IPS-15b (cell line): ENCODE measurements around the gene PRSS2.
"Not testable (repeated sequence)": the region's sequence is repeated elsewhere in the genome, so short reads cannot be mapped to it uniquely, and the experiment has no call there.

Source experiments
- H3K27me3 ChIP-seq: one replicate; pipeline ENCODE4 v1.6.1; 2013; ENCODE audit warnings: low read length; ENCODE audit not compliant: control insufficient read depth, insufficient read depth
- H3K36me3 ChIP-seq: one replicate; pipeline ENCODE4 v1.6.1; 2013; ENCODE audit warnings: low read length; ENCODE audit not compliant: control insufficient read depth, insufficient read depth
- H3K4me1 ChIP-seq: one replicate; pipeline ENCODE4 v1.6.1; 2013; ENCODE audit warnings: mild to moderate bottlenecking, low read length; ENCODE audit not compliant: control insufficient read depth, insufficient read depth
- H3K4me3 ChIP-seq: one replicate; pipeline ENCODE4 v1.5.1; 2013; ENCODE audit warnings: low read depth, low read length
- H3K9ac ChIP-seq: one replicate; pipeline ENCODE4 v1.6.1; 2013; ENCODE audit warnings: low read depth, mild to moderate bottlenecking, low read length
- H3K9me3 ChIP-seq: one replicate; pipeline ENCODE4 v1.6.1; 2013; ENCODE audit warnings: mild to moderate bottlenecking, low read length; ENCODE audit not compliant: control insufficient read depth, insufficient read depth

PRSS2 gene

DNA sequence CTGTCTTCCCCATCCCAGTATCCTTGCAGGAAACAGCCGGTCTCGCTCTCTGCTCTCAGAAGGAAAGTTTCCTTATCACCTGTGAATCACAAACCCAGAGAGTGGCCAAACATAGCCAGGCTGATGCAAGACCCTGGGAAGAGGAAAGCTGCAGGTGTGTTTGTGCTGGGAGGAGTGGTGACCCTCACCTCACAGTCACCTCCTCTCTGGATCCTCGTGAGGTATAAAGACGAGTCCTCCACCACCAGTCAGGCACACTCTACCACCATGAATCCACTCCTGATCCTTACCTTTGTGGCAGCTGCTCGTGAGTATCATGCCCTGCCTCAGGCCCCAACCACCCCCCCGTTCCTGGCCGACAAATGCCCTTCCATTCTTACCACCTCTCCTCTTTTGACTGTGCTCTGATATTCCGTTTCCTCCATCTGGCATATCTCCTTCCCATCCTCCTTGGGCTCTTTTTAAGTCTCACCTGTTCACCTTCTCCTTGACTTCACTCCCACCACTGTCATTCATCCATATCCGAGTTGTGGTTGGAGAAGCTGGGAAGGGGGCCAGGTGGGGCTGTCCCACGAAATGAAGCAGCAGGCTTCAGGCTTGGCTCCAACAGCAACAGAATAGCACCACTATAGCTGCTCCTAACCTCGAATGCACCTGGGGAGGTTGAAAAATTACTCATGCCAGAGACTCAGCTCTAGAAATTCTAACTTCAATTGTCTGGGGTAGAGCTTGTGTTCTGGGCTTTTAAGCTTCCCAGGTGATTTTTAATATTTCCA lies 21.4 kb upstream of the PRSS2 start, which contains the start of gene PRSS1:
Gene PRSS1, plus strand, starts transcription at position 255 of the 776 bp plus-strand sequence. Its CDS starts 13 bp downstream, at position 268.
- Histone ChIP-seq H3K36me3 (no peaks in the 10 kb centered on the region), H3K27me3 (no peaks in the 10 kb centered on the region), H3K4me3 (no peak within 1 kb of the TSS), H3K4me1 (no peaks in the 10 kb centered on the region), H3K9ac (no peak within 1 kb of the TSS), H3K9me3 (no peaks in the 10 kb centered on the region)

GRCh38 chr7:142750321-142750938 lies 20.3 kb upstream of the PRSS2 start:
- H3K36me3 ChIP-seq, result no peaks in the 10 kb centered on the region
- H3K9ac ChIP-seq, result no peak overlapping the region
- H3K9me3 ChIP-seq, result no peaks in the 10 kb centered on the region
- no peak overlapping the region for H3K4me3 ChIP-seq
- H3K27me3 ChIP-seq, result no peaks in the 10 kb centered on the region
- H3K4me1 ChIP-seq, result no peaks in the 10 kb centered on the region

DNA sequence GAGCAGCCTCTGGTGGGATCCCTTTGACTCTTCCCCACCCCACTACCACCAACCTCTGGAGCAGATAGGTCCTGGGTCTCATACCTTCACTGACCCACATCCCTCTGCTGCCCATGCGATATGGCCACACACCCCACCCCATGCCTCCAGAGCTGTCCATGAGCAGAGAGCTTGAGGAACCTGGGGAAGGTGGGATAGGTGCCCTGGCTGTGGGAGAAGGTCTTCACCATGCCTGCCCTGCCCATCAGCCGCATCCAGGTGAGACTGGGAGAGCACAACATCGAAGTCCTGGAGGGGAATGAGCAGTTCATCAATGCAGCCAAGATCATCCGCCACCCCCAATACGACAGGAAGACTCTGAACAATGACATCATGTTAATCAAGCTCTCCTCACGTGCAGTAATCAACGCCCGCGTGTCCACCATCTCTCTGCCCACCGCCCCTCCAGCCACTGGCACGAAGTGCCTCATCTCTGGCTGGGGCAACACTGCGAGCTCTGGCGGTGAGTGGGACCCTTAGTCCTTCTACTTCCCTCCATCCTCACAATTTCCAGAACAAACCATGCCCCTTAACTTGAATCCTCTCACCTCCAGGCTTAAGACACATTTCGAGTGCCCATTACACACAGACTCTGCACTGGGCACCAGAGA lies 19.1 kb upstream of the PRSS2 start:
- not testable (repeated sequence) for H3K4me3 ChIP-seq, H3K4me1 ChIP-seq, H3K36me3 ChIP-seq, H3K27me3 ChIP-seq, H3K9me3 ChIP-seq, H3K9ac ChIP-seq

DNA sequence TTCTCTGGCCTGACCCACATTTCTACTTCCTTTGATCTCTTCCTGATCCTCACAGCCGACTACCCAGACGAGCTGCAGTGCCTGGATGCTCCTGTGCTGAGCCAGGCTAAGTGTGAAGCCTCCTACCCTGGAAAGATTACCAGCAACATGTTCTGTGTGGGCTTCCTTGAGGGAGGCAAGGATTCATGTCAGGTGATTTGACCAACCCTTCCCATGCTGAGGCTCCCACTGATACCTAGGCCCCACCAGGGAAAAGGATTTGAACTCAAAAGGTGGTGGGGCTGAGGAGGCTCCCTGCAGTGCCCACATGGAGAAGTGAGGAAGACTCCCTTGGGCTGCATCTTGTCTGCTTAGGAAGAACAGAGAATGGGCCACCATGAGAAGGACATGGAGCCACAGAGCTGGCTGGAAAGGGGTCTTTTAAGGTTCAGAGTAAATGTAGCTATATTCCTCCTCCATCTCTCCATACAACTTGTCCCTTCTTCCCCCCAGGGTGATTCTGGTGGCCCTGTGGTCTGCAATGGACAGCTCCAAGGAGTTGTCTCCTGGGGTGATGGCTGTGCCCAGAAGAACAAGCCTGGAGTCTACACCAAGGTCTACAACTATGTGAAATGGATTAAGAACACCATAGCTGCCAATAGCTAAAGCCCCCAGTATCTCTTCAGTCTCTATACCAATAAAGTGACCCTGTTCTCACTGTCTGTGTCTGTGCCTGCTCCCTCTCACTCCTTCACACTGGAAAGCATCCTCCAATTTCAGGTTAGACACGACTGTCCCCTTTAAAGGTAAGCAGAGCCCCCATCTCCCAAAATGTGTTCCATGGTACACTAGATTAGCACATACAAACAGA lies 18.2 kb upstream of the PRSS2 start:
- Histone ChIP-seq H3K27me3 (no peaks in the 10 kb centered on the region), H3K4me1 (no peaks in the 10 kb centered on the region), H3K4me3 (no peak overlapping the region), H3K9me3 (no peaks in the 10 kb centered on the region), H3K9ac (no peak overlapping the region), H3K36me3 (no peaks in the 10 kb centered on the region)

DNA sequence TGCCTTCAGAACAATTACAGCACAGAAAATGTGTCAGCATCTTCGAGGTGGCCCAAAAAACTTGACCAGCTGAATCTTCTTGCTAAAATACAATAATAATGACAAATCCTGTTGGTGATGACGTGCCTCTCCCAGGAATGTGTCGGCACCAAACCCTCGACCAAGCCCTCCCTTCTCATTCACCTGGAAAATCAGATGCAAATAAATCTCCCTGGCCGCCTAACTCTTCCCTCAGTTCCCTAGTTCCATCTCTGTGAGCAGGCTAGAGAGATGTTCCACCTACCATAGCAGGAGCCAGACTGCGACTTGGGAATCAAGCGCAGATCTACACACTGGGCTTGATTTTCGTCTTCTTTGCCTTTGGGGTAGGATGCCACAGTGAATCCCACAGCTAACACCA lies 17.4 kb upstream of the PRSS2 start:
- Histone ChIP-seq H3K4me1 (no peaks in the 10 kb centered on the region), H3K9ac (no peak overlapping the region), H3K4me3 (no peak overlapping the region), H3K27me3 (no peaks in the 10 kb centered on the region), H3K36me3 (no peaks in the 10 kb centered on the region), H3K9me3 (no peaks in the 10 kb centered on the region)

- H3K27me3 ChIP-seq, H3K4me1 ChIP-seq: not testable (repeated sequence)
Observed at GRCh38 chr7:142753925-142754491, 16.8 kb upstream of the PRSS2 start.

DNA sequence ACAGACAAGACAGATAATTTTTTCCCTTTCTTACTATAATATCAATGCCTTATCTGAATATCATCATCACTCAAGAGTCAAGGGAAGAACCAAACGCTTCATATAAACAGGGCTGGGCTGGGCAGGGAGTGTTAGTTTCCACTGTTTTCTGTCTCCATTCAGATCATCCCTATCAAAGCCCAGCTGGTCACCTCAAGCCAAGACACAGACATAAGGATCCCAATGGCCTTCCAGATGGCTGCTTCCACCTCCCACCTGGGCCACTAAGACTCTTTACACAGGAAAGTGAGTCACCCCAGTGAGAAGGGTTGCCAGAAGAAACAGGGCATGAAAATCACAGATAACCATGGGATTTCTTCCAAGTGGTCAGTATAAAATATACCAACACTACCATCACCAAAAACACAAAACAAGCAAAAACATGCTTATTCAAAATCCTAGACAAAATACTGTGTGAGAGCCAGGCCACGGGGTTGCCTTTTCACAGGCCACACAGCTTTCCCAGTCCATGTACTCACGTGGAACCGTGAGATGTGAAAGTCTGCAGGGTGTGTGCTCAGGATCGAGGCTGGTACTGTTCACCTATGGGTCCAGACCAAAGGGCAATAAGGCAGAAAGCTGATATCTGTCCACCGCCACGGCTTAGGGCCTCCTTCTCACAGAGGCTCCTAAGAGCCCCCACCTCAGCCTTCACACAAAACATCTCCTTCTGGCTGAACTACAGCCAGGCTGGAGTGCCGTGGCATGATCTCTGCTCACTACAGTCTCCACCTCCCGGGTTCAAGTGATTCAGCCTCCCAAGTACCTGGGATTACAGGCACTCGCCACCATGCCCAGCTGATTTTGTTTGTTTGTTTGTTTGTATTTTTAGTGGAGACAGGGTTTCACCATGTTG lies 15.8 kb upstream of the PRSS2 start:
- Histone ChIP-seq H3K9ac (no peak overlapping the region), H3K4me3 (no peak overlapping the region), H3K9me3 (no peaks in the 10 kb centered on the region), H3K27me3 (no peaks in the 10 kb centered on the region), H3K4me1 (no peaks in the 10 kb centered on the region), H3K36me3 (no peaks in the 10 kb centered on the region)

More at GRCh38 chr7:142753925-142754491, 16.8 kb upstream of the PRSS2 start:
- H3K36me3 ChIP-seq, H3K9me3 ChIP-seq, H3K4me3 ChIP-seq, H3K9ac ChIP-seq: not testable (repeated sequence)

GRCh38 chr7:142758312-142758711 lies 12.5 kb upstream of the PRSS2 start:
- H3K9me3 ChIP-seq, H3K4me3 ChIP-seq, H3K27me3 ChIP-seq, H3K9ac ChIP-seq, H3K4me1 ChIP-seq, H3K36me3 ChIP-seq: not testable (repeated sequence)

- Histone ChIP-seq H3K27me3 (no peaks in the 10 kb centered on the region), H3K36me3 (no peaks in the 10 kb centered on the region), H3K9me3 (no peaks in the 10 kb centered on the region), H3K4me3 (no peak overlapping the region), H3K9ac (no peak overlapping the region), H3K4me1 (no peaks in the 10 kb centered on the region)
Observed at GRCh38 chr7:142759433-142759832, 11.3 kb upstream of the PRSS2 start.

DNA sequence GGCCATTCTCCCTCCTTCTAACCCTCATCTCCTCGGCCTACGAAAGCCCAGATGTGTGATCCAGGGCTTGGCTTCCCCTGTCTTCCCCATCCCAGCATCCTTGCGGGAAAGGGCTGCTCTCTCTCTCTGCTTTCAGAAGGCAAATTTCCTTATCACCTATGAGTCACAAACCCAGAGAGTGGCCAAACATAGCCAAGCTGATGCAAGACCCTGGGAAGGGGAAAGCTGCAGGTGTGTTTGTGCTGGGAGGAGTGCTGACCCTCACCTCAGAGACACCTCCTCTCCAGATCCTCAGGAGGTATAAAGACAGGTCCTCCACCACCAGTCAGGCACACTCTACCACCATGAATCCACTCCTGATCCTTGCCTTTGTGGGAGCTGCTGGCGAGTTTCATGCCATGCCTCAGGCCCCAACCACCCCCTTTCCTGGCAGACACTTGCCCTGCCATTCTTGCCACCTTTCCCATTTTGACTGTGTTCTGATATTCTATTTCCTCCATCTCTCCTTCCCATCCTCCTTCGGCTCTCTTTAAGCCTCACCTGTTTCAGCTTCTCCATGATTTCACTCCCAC lies 10.6 kb upstream of the PRSS2 start:
- Histone ChIP-seq H3K27me3 (no peaks in the 10 kb centered on the region), H3K9ac (no peak overlapping the region), H3K9me3 (no peaks in the 10 kb centered on the region), H3K4me1 (no peaks in the 10 kb centered on the region), H3K36me3 (no peaks in the 10 kb centered on the region), H3K4me3 (no peak overlapping the region)
